Measurements from ENCODE around the gene CLDN34. TPM values are rescaled to one million over a fixed set of nuclear protein-coding genes. Genes with fewer than 3 reads are reported as not detected.

Gene CLDN34
- total and polyA plus RNA-seq, 2 experiments from 2014 or later, result not detected

DNA sequence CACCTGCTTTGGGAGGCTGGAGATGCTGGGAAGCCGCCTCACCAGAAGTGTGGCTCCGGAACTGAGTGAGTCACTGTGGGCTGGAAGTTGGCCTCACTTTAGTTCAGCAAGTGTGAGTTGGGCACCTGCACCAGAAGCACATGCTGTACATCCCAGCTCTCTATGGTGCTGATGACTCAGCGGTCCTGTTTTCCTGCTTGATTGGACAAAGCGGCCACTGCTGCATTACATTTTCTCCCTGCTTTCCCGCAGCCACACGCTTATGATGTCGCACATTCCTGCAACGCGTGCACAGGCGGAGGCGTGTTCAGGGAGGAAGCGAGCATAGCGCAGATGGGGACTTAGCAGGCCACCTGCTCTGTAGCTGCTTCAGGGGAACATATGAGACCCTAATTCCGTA lies 26.7 kb upstream of the CLDN34 start:
- no peak for ATAC-seq

DNA sequence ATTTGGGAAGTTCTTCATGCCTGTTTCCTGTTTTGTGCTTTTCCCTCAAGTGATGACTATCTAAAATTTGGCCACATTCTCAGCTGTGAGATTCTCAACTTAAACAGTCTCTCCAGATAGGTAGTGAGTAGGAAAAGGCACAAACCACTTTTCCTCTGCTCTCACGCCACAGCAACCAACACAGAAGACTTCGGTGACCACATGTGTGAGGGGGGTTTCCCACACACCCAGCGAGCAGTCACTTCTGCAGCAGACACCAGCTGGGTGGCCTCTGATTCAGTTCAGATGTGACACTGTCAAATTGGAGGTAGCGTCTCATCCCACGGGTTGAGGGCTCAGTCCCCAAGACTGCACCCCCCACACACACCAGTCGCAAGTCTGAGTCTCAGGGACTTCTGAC lies 25.1 kb upstream of the CLDN34 start:
- H3K27me3 Mint-ChIP-seq (ENCODE audit: insufficient read depth, low read depth, poor library complexity), result no peaks in the 10 kb centered on the region
- no peak overlapping the region for H3K4me2 ChIP-seq
- peaks cover 37% of the 10 kb centered on the region for H3K36me3 Mint-ChIP-seq (ENCODE audit: low read depth)
- H3K4me1 Mint-ChIP-seq, result no peaks in the 10 kb centered on the region
- no peak overlapping the region for H3K4me3 Mint-ChIP-seq
- H3K36me3 ChIP-seq (ENCODE audit: insufficient read depth), result no peaks in the 10 kb centered on the region; the same call in 1 of the 2 replicates
- H3K9me3 Mint-ChIP-seq, result no peaks in the 10 kb centered on the region
- no peaks in the 10 kb centered on the region for H3F3A ChIP-seq (replicated peaks; ENCODE audit: low read depth)
- no peaks in the 10 kb centered on the region for H3K79me2 ChIP-seq (replicated peaks; ENCODE audit: insufficient read depth)
- ATAC-seq (no peak), DNase-seq (ENCODE audit: low spot score) (no peak)
- no peaks in the 10 kb centered on the region for H3K9me2 ChIP-seq (ENCODE audit: insufficient read depth)
- no peaks in the 10 kb centered on the region for H4K20me1 ChIP-seq (replicated peaks; ENCODE audit: insufficient read depth)
- no peak overlapping the region for H2AFZ ChIP-seq
- no peak overlapping the region for H3K4me3 ChIP-seq
- H3K27me3 ChIP-seq (ENCODE audit: insufficient read depth), result no peaks in the 10 kb centered on the region
- no peaks in the 10 kb centered on the region for H3K4me1 ChIP-seq (ENCODE audit: insufficient read depth)
- H3K27ac ChIP-seq (ENCODE audit: low read depth), result no peak overlapping the region
- H3K27ac Mint-ChIP-seq, result no peak overlapping the region; the same call in 1 of the 2 replicates
- TF ChIP-seq NANOG (IDR thresholded peaks at IDR 0.05; ENCODE audit: borderline replicate concordance), result no peak
- TF ChIP-seq, protein P1, sequence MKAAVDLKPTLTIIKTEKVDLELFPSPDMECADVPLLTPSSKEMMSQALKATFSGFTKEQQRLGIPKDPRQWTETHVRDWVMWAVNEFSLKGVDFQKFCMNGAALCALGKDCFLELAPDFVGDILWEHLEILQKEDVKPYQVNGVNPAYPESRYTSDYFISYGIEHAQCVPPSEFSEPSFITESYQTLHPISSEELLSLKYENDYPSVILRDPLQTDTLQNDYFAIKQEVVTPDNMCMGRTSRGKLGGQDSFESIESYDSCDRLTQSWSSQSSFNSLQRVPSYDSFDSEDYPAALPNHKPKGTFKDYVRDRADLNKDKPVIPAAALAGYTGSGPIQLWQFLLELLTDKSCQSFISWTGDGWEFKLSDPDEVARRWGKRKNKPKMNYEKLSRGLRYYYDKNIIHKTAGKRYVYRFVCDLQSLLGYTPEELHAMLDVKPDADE (IDR thresholded peaks at IDR 0.05), result no peak
- TF ChIP-seq CREB1 (CRISPR knock-in tag; IDR thresholded peaks at IDR 0.05; ENCODE audit: low read depth), result no peak
- TF ChIP-seq, protein P2, sequence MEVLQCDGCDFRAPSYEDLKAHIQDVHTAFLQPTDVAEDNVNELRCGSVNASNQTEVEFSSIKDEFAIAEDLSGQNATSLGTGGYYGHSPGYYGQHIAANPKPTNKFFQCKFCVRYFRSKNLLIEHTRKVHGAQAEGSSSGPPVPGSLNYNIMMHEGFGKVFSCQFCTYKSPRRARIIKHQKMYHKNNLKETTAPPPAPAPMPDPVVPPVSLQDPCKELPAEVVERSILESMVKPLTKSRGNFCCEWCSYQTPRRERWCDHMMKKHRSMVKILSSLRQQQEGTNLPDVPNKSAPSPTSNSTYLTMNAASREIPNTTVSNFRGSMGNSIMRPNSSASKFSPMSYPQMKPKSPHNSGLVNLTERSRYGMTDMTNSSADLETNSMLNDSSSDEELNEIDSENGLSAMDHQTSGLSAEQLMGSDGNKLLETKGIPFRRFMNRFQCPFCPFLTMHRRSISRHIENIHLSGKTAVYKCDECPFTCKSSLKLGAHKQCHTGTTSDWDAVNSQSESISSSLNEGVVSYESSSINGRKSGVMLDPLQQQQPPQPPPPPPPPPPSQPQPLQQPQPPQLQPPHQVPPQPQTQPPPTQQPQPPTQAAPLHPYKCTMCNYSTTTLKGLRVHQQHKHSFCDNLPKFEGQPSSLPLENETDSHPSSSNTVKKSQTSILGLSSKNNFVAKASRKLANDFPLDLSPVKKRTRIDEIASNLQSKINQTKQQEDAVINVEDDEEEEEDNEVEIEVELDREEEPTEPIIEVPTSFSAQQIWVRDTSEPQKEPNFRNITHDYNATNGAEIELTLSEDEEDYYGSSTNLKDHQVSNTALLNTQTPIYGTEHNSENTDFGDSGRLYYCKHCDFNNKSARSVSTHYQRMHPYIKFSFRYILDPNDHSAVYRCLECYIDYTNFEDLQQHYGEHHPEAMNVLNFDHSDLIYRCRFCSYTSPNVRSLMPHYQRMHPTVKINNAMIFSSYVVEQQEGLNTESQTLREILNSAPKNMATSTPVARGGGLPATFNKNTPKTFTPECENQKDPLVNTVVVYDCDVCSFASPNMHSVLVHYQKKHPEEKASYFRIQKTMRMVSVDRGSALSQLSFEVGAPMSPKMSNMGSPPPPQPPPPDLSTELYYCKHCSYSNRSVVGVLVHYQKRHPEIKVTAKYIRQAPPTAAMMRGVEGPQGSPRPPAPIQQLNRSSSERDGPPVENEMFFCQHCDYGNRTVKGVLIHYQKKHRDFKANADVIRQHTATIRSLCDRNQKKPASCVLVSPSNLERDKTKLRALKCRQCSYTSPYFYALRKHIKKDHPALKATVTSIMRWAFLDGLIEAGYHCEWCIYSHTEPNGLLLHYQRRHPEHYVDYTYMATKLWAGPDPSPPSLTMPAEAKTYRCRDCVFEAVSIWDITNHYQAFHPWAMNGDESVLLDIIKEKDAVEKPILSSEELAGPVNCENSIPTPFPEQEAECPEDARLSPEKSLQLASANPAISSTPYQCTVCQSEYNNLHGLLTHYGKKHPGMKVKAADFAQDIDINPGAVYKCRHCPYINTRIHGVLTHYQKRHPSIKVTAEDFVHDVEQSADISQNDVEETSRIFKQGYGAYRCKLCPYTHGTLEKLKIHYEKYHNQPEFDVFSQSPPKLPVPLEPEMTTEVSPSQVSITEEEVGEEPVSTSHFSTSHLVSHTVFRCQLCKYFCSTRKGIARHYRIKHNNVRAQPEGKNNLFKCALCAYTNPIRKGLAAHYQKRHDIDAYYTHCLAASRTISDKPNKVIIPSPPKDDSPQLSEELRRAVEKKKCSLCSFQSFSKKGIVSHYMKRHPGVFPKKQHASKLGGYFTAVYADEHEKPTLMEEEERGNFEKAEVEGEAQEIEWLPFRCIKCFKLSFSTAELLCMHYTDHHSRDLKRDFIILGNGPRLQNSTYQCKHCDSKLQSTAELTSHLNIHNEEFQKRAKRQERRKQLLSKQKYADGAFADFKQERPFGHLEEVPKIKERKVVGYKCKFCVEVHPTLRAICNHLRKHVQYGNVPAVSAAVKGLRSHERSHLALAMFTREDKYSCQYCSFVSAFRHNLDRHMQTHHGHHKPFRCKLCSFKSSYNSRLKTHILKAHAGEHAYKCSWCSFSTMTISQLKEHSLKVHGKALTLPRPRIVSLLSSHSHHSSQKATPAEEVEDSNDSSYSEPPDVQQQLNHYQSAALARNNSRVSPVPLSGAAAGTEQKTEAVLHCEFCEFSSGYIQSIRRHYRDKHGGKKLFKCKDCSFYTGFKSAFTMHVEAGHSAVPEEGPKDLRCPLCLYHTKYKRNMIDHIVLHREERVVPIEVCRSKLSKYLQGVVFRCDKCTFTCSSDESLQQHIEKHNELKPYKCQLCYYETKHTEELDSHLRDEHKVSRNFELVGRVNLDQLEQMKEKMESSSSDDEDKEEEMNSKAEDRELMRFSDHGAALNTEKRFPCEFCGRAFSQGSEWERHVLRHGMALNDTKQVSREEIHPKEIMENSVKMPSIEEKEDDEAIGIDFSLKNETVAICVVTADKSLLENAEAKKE (CRISPR knock-in tag; IDR thresholded peaks at IDR 0.05), result no peak
- TF ChIP-seq POLR2AphosphoS5 (IDR thresholded peaks at IDR 0.05; ENCODE audit: low read depth), result no peak
- TF ChIP-seq JUNB (IDR thresholded peaks at IDR 0.05; ENCODE audit: unreplicated experiment), result no peak
- TF ChIP-seq ZNF114 (CRISPR knock-in tag; IDR thresholded peaks at IDR 0.05), result no peak
- TF ChIP-seq, protein P3, sequence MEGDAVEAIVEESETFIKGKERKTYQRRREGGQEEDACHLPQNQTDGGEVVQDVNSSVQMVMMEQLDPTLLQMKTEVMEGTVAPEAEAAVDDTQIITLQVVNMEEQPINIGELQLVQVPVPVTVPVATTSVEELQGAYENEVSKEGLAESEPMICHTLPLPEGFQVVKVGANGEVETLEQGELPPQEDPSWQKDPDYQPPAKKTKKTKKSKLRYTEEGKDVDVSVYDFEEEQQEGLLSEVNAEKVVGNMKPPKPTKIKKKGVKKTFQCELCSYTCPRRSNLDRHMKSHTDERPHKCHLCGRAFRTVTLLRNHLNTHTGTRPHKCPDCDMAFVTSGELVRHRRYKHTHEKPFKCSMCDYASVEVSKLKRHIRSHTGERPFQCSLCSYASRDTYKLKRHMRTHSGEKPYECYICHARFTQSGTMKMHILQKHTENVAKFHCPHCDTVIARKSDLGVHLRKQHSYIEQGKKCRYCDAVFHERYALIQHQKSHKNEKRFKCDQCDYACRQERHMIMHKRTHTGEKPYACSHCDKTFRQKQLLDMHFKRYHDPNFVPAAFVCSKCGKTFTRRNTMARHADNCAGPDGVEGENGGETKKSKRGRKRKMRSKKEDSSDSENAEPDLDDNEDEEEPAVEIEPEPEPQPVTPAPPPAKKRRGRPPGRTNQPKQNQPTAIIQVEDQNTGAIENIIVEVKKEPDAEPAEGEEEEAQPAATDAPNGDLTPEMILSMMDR (conservative IDR thresholded peaks at IDR 0.05; ENCODE audit: low read depth in 2 of 2), result no peak
- no peak for TF ChIP-seq ZNF331 (CRISPR knock-in tag; IDR thresholded peaks at IDR 0.05; ENCODE audit: low read depth)
- no peak for TF ChIP-seq EZH2phosphoT487 (IDR thresholded peaks at IDR 0.05; ENCODE audit: unreplicated experiment)
- no peak for TF ChIP-seq STAT1 (IDR thresholded peaks at IDR 0.05; ENCODE audit: unreplicated experiment)
- TF ChIP-seq EZH2 (IDR thresholded peaks at IDR 0.05; ENCODE audit: low read depth, unreplicated experiment), result no peak

More for the DNA sequence above, 26.7 kb upstream of the CLDN34 start:
- Mint-ChIP-seq H3K36me3 (ENCODE audit: low read depth) (peaks cover 39% of the 10 kb centered on the region), H3K27me3 (ENCODE audit: insufficient read depth, low read depth, poor library complexity) (peaks cover 2% of the 10 kb centered on the region), H3K4me1 (no peaks in the 10 kb centered on the region), H3K27ac (no peak overlapping the region), H3K4me3 (no peak overlapping the region), H3K9me3 (no peaks in the 10 kb centered on the region)
- Histone ChIP-seq H3K4me1 (ENCODE audit: insufficient read depth) (no peaks in the 10 kb centered on the region), H3K79me2 (replicated peaks; ENCODE audit: insufficient read depth) (no peaks in the 10 kb centered on the region), H2AFZ (no peak overlapping the region), H3K9me2 (ENCODE audit: insufficient read depth) (no peaks in the 10 kb centered on the region), H3K27me3 (ENCODE audit: insufficient read depth) (no peaks in the 10 kb centered on the region), H3K4me3 (no peak overlapping the region), H3K4me2 (no peak overlapping the region), H3K36me3 (ENCODE audit: insufficient read depth) (no peaks in the 10 kb centered on the region; the same call in 1 of the 2 replicates), H3F3A (replicated peaks; ENCODE audit: low read depth) (no peaks in the 10 kb centered on the region), H4K20me1 (replicated peaks; ENCODE audit: insufficient read depth) (no peaks in the 10 kb centered on the region), H3K27ac (ENCODE audit: low read depth) (no peak overlapping the region)
- no peak for DNase-seq (ENCODE audit: low spot score)
- no peak for TF ChIP-seq EZH2 (IDR thresholded peaks at IDR 0.05; ENCODE audit: low read depth, unreplicated experiment)
